HG03135 (cell line): ENCODE results near the gene SIGLEC11.

Experiments
- ATAC-seq: cut with Tn5 transposase; IDR thresholded peaks from one replicate; pipeline ENCODE4 v1.9.1; 2021; ENCODE audit warnings: mild to moderate bottlenecking, moderate library complexity; ENCODE audit not compliant: unreplicated experiment

SIGLEC11 gene

GRCh38 chr19:49907745-49908446 is 53.1 kb downstream of the SIGLEC11 start:
- no peak for ATAC-seq

GRCh38 chr19:49906879-49907564 is 54.0 kb downstream of the SIGLEC11 start:
- no peak for ATAC-seq

GRCh38 chr19:49904136-49904535 is 56.8 kb downstream of the SIGLEC11 start:
- no peak for ATAC-seq
